Duodenal mucosa (tissue), 2 donors: ENCODE measurements around the gene ETFB.

Source experiments
- H3K27ac ChIP-seq: one replicate; pipeline ENCODE4 v1.7.0; 2013; ENCODE audit warnings: low read depth, low read length
- H3K27me3 ChIP-seq, 2 donors: one replicate each; pipeline ENCODE4 v1.7.0; 2013; ENCODE audit warnings: low read length in 2 of 2, control low read depth in 1 of 2; ENCODE audit not compliant: insufficient read depth in 2 of 2, control insufficient read depth in 1 of 2
- H3K36me3 ChIP-seq, 2 donors: one replicate each; pipeline ENCODE4 v1.7.0; 2013; ENCODE audit warnings: low read length in 2 of 2, control low read depth in 1 of 2; ENCODE audit not compliant: insufficient read depth in 2 of 2, control insufficient read depth in 1 of 2
- H3K4me1 ChIP-seq, 2 donors: one replicate each; pipeline ENCODE4 v1.7.0; 2013; ENCODE audit warnings: low read length in 2 of 2, control low read depth in 1 of 2; ENCODE audit not compliant: insufficient read depth in 2 of 2, control insufficient read depth in 1 of 2
- H3K4me3 ChIP-seq, 2 donors: one replicate each; pipeline ENCODE4 v1.7.0; 2013; ENCODE audit warnings: low read length in 2 of 2, low read depth in 1 of 2
- H3K9ac ChIP-seq, 2 donors: one replicate each; pipeline ENCODE4 v1.7.0; 2013; ENCODE audit warnings: low read length in 2 of 2, low read depth in 1 of 2
- H3K9me3 ChIP-seq, 2 donors: one replicate each; pipeline ENCODE4 v1.7.0; 2013; ENCODE audit warnings: low read length in 2 of 2, control low read depth in 1 of 2; ENCODE audit not compliant: control insufficient read depth in 1 of 2

The ETFB gene

DNA sequence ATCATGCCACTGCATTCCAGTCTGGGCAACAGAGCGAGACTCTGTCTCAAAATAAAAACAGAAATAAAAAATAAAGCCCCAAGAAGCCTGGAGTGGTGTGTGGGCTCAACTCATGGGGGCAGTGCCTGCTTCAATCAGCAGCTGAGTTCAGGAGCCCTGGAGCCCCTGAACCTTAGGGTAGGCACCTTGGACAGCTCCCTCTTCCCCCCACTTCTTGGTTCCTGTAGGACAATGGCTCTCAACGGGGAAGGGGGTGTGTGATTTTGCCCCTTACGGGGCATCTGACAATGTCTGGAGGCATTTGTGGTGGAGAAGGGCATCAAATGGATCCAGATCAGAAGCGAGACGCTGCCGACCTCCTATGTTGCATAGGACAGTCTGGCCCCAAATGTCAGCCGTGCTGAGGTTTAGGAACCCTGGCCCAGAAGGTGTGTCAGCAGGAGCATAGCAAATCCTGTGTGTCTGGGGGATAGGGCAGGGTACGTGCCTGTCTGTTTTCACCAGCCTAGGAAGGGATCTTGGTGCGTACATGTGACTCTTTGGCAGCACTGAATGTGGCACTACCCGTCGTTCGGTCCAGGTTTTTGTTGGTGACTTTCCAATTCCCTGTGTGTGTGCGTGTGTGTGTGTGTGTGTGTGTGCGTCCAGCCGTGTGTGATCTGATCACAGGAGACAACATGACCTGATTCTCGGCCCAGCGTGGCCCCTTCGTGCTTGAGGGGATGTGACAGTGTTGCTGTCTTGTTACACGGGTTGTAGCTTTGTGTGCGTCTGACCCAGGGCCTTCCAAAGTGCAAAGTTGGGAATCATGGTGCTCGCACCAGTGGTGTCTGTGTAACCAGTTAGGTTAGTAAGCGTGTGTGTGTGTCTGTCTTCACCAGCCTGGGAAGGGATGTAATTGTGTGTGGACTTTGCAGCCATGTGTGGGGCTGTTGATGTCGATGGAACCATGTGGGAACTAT is 47.2 kb downstream of the ETFB start:
- Histone ChIP-seq H3K4me1 (no peaks in the 10 kb centered on the region), H3K27ac (no peak overlapping the region), H3K9ac (no peak overlapping the region), H3K36me3 (no peaks in the 10 kb centered on the region), H3K27me3 (no peaks in the 10 kb centered on the region), H3K4me3 (no peak overlapping the region), H3K9me3 (no peaks in the 10 kb centered on the region)

- no peaks in the 10 kb centered on the region for H3K9me3 ChIP-seq
- no peak overlapping the region for H3K9ac ChIP-seq
- no peaks in the 10 kb centered on the region for H3K36me3 ChIP-seq
- H3K27ac ChIP-seq = no peak overlapping the region
- H3K4me3 ChIP-seq = no peak overlapping the region
- H3K27me3 ChIP-seq = no peaks in the 10 kb centered on the region
- no peaks in the 10 kb centered on the region for H3K4me1 ChIP-seq
These were observed 48.2 kb downstream of the ETFB start for GRCh38 chr19:51317968-51318367.

DNA sequence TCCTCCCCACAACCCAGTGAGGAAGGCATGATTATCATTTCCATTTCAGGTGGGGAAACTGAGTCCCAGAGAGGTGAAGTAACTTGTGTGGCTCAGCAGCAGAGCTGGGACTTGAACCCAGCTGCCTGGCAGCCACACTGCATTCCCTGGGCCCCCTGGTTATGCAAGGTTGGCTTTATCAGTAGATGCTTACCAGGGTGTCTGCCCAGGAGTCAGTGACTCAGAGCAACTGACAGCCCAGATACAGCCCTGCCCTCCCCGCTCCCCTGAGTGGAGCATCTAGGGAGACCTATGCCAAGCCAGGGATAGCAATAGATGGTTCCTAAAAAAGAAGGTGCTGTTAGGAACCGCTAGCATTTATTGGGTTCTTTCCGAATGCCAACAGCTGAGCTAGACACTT is 48.8 kb downstream of the ETFB start:
- no peak overlapping the region for H3K4me3 ChIP-seq
- H3K9ac ChIP-seq = no peak overlapping the region
- H3K27me3 ChIP-seq = no peaks in the 10 kb centered on the region
- H3K4me1 ChIP-seq = no peaks in the 10 kb centered on the region
- no peak overlapping the region for H3K27ac ChIP-seq
- H3K36me3 ChIP-seq = no peaks in the 10 kb centered on the region
- H3K9me3 ChIP-seq = no peaks in the 10 kb centered on the region

GRCh38 chr19:51316688-51317087 is 49.5 kb downstream of the ETFB start:
- no peaks in the 10 kb centered on the region for H3K36me3 ChIP-seq
- H3K27ac ChIP-seq = no peak overlapping the region
- H3K4me3 ChIP-seq = no peak overlapping the region
- no peaks in the 10 kb centered on the region for H3K9me3 ChIP-seq
- H3K9ac ChIP-seq = no peak overlapping the region
- no peaks in the 10 kb centered on the region for H3K27me3 ChIP-seq
- no peaks in the 10 kb centered on the region for H3K4me1 ChIP-seq

- H3K36me3 ChIP-seq = no peaks in the 10 kb centered on the region
- H3K4me3 ChIP-seq = no peak within 1 kb of the TSS
- H3K27me3 ChIP-seq = no peaks in the 10 kb centered on the region
- no peak within 1 kb of the TSS for H3K9ac ChIP-seq
- peaks cover 0 to 10% of the 10 kb centered on the region in 2 donors for H3K9me3 ChIP-seq
- no peaks in the 10 kb centered on the region for H3K4me1 ChIP-seq
- no peak within 1 kb of the TSS for H3K27ac ChIP-seq
These were observed 54.6 kb downstream of the ETFB start, which contains the start of gene IGLON5 for GRCh38 chr19:51311351-51312257. Gene IGLON5 (plus strand): TSS chr19:51311644. CDS start chr19:51311848, 204 bp downstream.

DNA sequence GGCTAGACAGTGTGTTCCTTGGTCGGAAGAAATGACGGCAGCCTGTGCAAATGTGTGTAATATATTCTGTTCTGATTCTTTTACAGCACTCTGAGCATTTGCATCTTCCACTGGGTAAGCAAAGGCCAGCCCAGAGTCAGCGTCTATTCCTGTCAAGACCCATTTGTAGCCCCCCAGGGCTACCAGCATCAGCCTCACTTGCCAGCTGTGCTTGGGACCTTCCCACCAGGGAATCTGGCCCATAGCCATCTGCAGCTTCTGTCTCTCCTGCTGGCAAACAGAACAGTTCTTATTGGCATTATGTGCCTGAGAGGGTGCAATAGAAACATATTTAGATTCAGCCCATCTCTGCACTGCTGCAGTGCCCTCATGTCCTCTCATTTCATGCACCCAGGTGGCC is 60.7 kb downstream of the ETFB start:
- no peak overlapping the region for H3K27ac ChIP-seq
- H3K27me3 ChIP-seq = no peaks in the 10 kb centered on the region
- no peak overlapping the region for H3K9ac ChIP-seq
- peaks cover 0 to 10% of the 10 kb centered on the region in 2 donors for H3K9me3 ChIP-seq
- H3K4me3 ChIP-seq = no peak overlapping the region
- H3K36me3 ChIP-seq = no peaks in the 10 kb centered on the region
- H3K4me1 ChIP-seq = no peaks in the 10 kb centered on the region

DNA sequence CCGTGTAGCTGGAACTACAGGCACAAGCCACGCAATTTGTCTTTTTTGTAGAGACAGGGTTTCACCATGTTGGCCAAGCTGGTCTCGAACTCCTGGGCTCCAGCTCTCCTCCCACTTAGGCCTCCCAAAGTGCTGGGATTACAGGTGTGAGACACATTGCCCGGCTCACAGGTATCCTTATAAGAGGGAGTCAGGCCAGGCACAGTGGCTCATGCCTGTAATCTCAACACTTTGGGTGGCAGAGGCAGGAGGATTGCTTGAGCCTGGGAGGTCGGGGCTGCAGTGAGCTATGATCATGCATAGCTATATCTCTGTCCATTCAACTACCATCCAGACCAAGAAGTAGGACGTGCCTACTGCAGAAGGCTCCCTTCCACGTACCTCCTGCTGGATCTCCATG is 64.9 kb downstream of the ETFB start:
- Histone ChIP-seq H3K27ac (no peak overlapping the region), H3K36me3 (no peaks in the 10 kb centered on the region), H3K27me3 (no peaks in the 10 kb centered on the region), H3K9me3 (no peaks in the 10 kb centered on the region), H3K4me1 (no peaks in the 10 kb centered on the region), H3K9ac (no peak overlapping the region), H3K4me3 (no peak overlapping the region)

DNA sequence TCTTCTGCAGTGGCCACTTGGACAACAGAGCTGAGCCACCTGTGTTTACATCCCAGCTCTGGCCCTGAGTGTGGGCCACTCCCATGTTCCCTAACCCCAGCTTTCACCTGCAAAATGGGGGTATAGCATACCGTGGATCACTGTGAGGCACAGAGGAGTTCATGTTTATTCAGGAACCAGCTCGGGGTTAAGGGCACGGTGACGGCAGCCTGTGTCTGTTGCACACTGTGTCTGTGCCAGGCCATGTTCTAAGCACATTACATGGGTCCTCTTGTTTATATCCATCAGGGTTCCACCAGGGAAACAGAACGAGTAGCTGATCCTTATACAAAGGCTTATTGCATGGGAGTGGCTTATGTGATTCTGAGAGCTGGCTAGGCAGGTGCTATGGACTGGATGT is 68.8 kb downstream of the ETFB start:
- Histone ChIP-seq H3K27ac (no peak overlapping the region), H3K36me3 (no peaks in the 10 kb centered on the region), H3K4me1 (no peaks in the 10 kb centered on the region), H3K9ac (no peak overlapping the region), H3K9me3 (no peaks in the 10 kb centered on the region), H3K4me3 (no peak overlapping the region), H3K27me3 (peaks cover 0 to 5% of the 10 kb centered on the region in 2 donors)

DNA sequence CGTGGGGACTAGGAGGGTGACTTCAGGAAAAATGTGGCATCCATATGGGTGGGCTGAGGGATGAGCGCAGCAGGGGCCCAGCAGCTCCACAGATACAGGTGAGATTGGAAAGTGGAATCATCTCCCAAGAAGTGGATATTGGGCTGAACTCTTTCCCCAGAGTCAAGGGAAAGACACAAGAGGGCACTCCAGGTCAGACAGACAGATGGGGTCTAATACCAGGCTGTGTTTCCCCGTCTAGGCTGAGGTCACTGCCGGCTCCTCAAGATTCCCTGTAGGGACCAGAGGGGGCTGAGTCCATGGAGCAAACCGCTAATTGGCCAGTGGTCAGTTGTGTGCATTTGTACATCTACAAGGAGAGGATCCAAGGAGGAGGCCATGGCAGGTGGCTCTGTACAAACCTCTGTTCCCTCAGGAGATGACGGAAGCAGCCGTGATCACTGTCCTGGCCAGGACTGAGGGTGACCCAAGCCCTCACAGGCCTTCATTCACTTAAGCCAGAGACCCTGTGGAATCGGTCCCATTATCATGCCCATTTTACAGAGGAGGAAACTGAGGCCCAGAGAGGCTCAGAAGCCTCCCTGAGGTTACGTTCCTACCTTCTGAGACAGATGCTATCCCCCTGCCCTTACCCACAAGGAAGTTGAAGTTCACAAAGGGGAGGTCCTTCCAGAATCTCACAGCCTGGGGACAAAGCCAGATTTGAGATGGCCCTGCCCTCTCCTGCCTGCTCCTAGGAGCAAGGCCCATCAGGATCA is 69.7 kb downstream of the ETFB start:
- peaks cover 0 to 5% of the 10 kb centered on the region in 2 donors for H3K27me3 ChIP-seq
- no peaks in the 10 kb centered on the region for H3K9me3 ChIP-seq
- H3K4me1 ChIP-seq = no peaks in the 10 kb centered on the region
- no peak overlapping the region for H3K4me3 ChIP-seq
- H3K9ac ChIP-seq = no peak overlapping the region
- H3K36me3 ChIP-seq = no peaks in the 10 kb centered on the region
- H3K27ac ChIP-seq = no peak overlapping the region
